CD14-positive monocyte (primary cell): ENCODE measurements around the gene SLC40A1. TPM values are rescaled to one million over a fixed set of nuclear protein-coding genes. Genes with fewer than 3 reads are reported as not detected.

Source experiments
- DNase-seq, 3 donors: peaks; one replicate each; pipeline ENCODE4 v3.0.0-alpha.2; 2011 to 2022
- H2AFZ ChIP-seq: 2 replicates; pipeline ENCODE4 v1.6.0; 2012; ENCODE audit warnings: mild to moderate bottlenecking, low read depth, low read length, inconsistent platforms; ENCODE audit not compliant: insufficient read depth, poor library complexity, severe bottlenecking
- H3K27ac ChIP-seq, 2 donors: 1 replicate in 1 of 2; 2 replicates in 1 of 2; pipeline ENCODE4 v1.5.1; 2012 to 2013; ENCODE audit warnings: low read length in 2 of 2, control low read depth in 1 of 2, inconsistent platforms in 1 of 2, low read depth in 1 of 2, mild to moderate bottlenecking in 1 of 2
- H3K27me3 ChIP-seq, 2 donors: one replicate each; pipeline versions ENCODE4 v1.6.0 to v1.6.1; 2011 to 2013; ENCODE audit warnings: low read length in 2 of 2; ENCODE audit not compliant: control insufficient read depth in 2 of 2, insufficient read depth in 2 of 2
- H3K36me3 ChIP-seq, 2 donors: replicated peaks in 1 of 2; 1 replicate in 1 of 2; 2 replicates in 1 of 2; pipeline versions ENCODE4 v1.5.1 to v1.6.1; 2012 to 2013; ENCODE audit warnings: low read length in 2 of 2, control low read depth in 1 of 2, inconsistent platforms in 1 of 2, mild to moderate bottlenecking in 1 of 2; ENCODE audit not compliant: insufficient read depth in 2 of 2, control insufficient read depth in 1 of 2
- H3K4me1 ChIP-seq, 2 donors: 1 replicate in 1 of 2; 2 replicates in 1 of 2; pipeline versions ENCODE4 v1.5.1 to v1.6.1; 2012 to 2013; ENCODE audit warnings: low read length in 2 of 2, control low read depth in 1 of 2, inconsistent platforms in 1 of 2, mild to moderate bottlenecking in 1 of 2, moderate library complexity in 1 of 2; ENCODE audit not compliant: insufficient read depth in 2 of 2, control insufficient read depth in 1 of 2
- H3K4me2 ChIP-seq: replicated peaks from 2 replicates; pipeline ENCODE3; 2012; ENCODE audit warnings: low read length, moderate library complexity, mild to moderate bottlenecking; ENCODE audit not compliant: poor library complexity, severe bottlenecking; ENCODE audit errors: extremely low read depth
- H3K4me3 ChIP-seq, 3 experiments: fragments of 200-600 bp in 1 of 3; sonication (generic) in 1 of 3; replicated peaks in 1 of 3; 1 replicate in 2 of 3; 2 replicates in 1 of 3; pipeline ENCODE4 v1.5.1; 2011 to 2013; ENCODE audit warnings: low read length in 3 of 3, mild to moderate bottlenecking in 3 of 3, control low read depth in 2 of 3, low read depth in 2 of 3, inconsistent platforms in 1 of 3, moderate library complexity in 1 of 3
- H3K79me2 ChIP-seq: 2 replicates; pipeline ENCODE4 v1.6.0; 2012; ENCODE audit warnings: mild to moderate bottlenecking, control low read depth, inconsistent platforms, low read length, moderate library complexity; ENCODE audit not compliant: insufficient read depth
- H3K9ac ChIP-seq: 2 replicates; pipeline ENCODE4 v1.6.0; 2017; ENCODE audit warnings: low read length, mild to moderate bottlenecking; ENCODE audit not compliant: insufficient read depth, poor library complexity, severe bottlenecking
- H3K9me3 ChIP-seq, 2 donors: replicated peaks in 1 of 2; 1 replicate in 1 of 2; 2 replicates in 1 of 2; pipeline versions ENCODE4 v1.5.1 to v1.6.1; 2012 to 2013; ENCODE audit warnings: low read length in 2 of 2, control low read depth in 1 of 2; ENCODE audit not compliant: control insufficient read depth in 1 of 2, insufficient read depth in 1 of 2
- H4K20me1 ChIP-seq: 2 replicates; pipeline ENCODE4 v1.6.0; 2012; ENCODE audit warnings: mild to moderate bottlenecking, low read length, control low read depth, moderate library complexity; ENCODE audit not compliant: insufficient read depth
- H3K27ac Mint-ChIP-seq, 7 donors: one replicate each; pipeline ENCODE4 v1.8.0; 2020; ENCODE audit warnings: mild to moderate bottlenecking in 7 of 7, mixed read lengths in 7 of 7, moderate library complexity in 6 of 7, inconsistent platforms in 2 of 7
- H3K27me3 Mint-ChIP-seq, 3 donors: one replicate each; pipeline ENCODE4 v1.8.0; 2021 to 2022; ENCODE audit warnings: low read depth in 3 of 3, mild to moderate bottlenecking in 3 of 3, mixed read lengths in 3 of 3, moderate library complexity in 3 of 3, inconsistent platforms in 1 of 3
- H3K36me3 Mint-ChIP-seq, 2 donors: one replicate each; pipeline ENCODE4 v1.8.0; 2020; ENCODE audit warnings: mixed read lengths in 2 of 2, inconsistent platforms in 1 of 2, mild to moderate bottlenecking in 1 of 2
- H3K4me1 Mint-ChIP-seq: one replicate; pipeline ENCODE4 v1.8.0; 2020; ENCODE audit warnings: mild to moderate bottlenecking, mixed read lengths
- H3K4me3 Mint-ChIP-seq, 2 donors: one replicate each; pipeline ENCODE4 v1.8.0; 2020; ENCODE audit warnings: mild to moderate bottlenecking in 2 of 2, mixed read lengths in 2 of 2, moderate library complexity in 1 of 2
- H3K9me3 Mint-ChIP-seq, 7 donors: one replicate each; pipeline ENCODE4 v1.8.0; 2020 to 2022; ENCODE audit warnings: mixed read lengths in 7 of 7, mild to moderate bottlenecking in 6 of 7, moderate library complexity in 6 of 7, inconsistent platforms in 2 of 7
- CTCF ChIP-seq: fragments of 200-600 bp; IDR thresholded peaks from one replicate; pipeline ENCODE4 v1.8.0; 2022; ENCODE audit warnings: antibody characterized with exemption, mild to moderate bottlenecking
- WGBS: methylation state at CpG from one replicate; pipeline ENCODE4 v1.1.5; 2013; ENCODE audit warnings: missing lambda C conversion rate; ENCODE audit not compliant: insufficient coverage; 5-methylcytosine and 5-hydroxymethylcytosine counted together
- intact Hi-C, 2 donors: fragments of 100-400 bp; cut with micrococcal nuclease; formaldehyde crosslinking; loops; one replicate each; pipeline versions ENCODE4 v1.15.0 to v1.15.1; 2023
- polyA plus RNA-seq, 3 donors: library from polyadenylated mRNA; depleted of rRNA in 1 of 3; unstranded in 2 of 3; stranded (reverse) in 1 of 3; fragments of 300-500 nt in 2 of 3; fragments of >200 nt in 1 of 3; fragmentation: Illumina TruSeq in 2 of 3; gene quantifications; 1 replicate in 2 of 3; 2 replicates in 1 of 3; pipeline ENCODE4 v1.2.3, GENCODE V29; 2012 to 2021

Gene SLC40A1
- polyA plus RNA-seq, 3 donors = 7.9 to 91.6 (median 90.4) TPM

- no peaks in the 10 kb centered on the region for H4K20me1 ChIP-seq
- no peak for TF ChIP-seq CTCF
- H3K4me2 ChIP-seq = no peak overlapping the region
- H3K9me3 ChIP-seq = no peaks in the 10 kb centered on the region
- Mint-ChIP-seq H3K27me3 (peaks cover 0 to 4% (median 0%) of the 10 kb centered on the region in 3 donors), H3K27ac (peak overlapping the region in 1 of 7 donors; percentile 34), H3K4me1 (peaks cover 2% of the 10 kb centered on the region), H3K36me3 (no peaks in the 10 kb centered on the region), H3K4me3 (no peak overlapping the region), H3K9me3 (no peaks in the 10 kb centered on the region)
- intact Hi-C loops = no loop called here
- H3K4me1 ChIP-seq = no peaks in the 10 kb centered on the region
- no peak overlapping the region for H3K9ac ChIP-seq
- no peak overlapping the region for H3K27ac ChIP-seq
- no peak overlapping the region for H2AFZ ChIP-seq
- H3K36me3 ChIP-seq = no peaks in the 10 kb centered on the region
- WGBS = no CpG with 5 or more reads among the region's 3 CpGs
- no peaks in the 10 kb centered on the region for H3K79me2 ChIP-seq
- no peak for DNase-seq
- no peaks in the 10 kb centered on the region for H3K27me3 ChIP-seq
- no peak overlapping the region for H3K4me3 ChIP-seq
Measured at GRCh38 chr2:189624648-189625355, 44.2 kb upstream of the SLC40A1 start.

- no peak for TF ChIP-seq CTCF
- Histone ChIP-seq H3K79me2 (no peaks in the 10 kb centered on the region), H3K27me3 (no peaks in the 10 kb centered on the region), H4K20me1 (no peaks in the 10 kb centered on the region), H3K4me1 (no peaks in the 10 kb centered on the region), H2AFZ (no peak overlapping the region), H3K9ac (no peak overlapping the region), H3K27ac (no peak overlapping the region), H3K4me2 (no peak overlapping the region), H3K4me3 (no peak overlapping the region), H3K9me3 (no peaks in the 10 kb centered on the region), H3K36me3 (no peaks in the 10 kb centered on the region)
- intact Hi-C loops = no loop called here
- no CpG with 5 or more reads among the region's 1 CpG for WGBS
- Mint-ChIP-seq H3K4me3 (no peak overlapping the region), H3K9me3 (no peaks in the 10 kb centered on the region), H3K27ac (no peak overlapping the region), H3K4me1 (peaks cover 2% of the 10 kb centered on the region), H3K27me3 (peaks cover 0 to 4% (median 0%) of the 10 kb centered on the region in 3 donors), H3K36me3 (no peaks in the 10 kb centered on the region)
- no peak for DNase-seq
Measured at GRCh38 chr2:189623049-189623448, 42.5 kb upstream of the SLC40A1 start.
